GM12878 (cell line): ENCODE measurements around the gene DNMBP. TPM values are rescaled to one million over a fixed set of nuclear protein-coding genes. Genes with fewer than 3 reads are reported as not detected.

Source experiments
- ATAC-seq: fragments of 200-7000 bp; cut with Tn5 transposase; 3 replicates; pipeline ENCODE4 v1.9.1; 2020; ENCODE audit warnings: mild to moderate bottlenecking, moderate library complexity
- BruUV-seq: library from RNA; stranded (reverse); fragments of 400-500 nt; replicated peaks from 2 replicates; lab custom pipeline; 2021; lab: Mats Ljungman, UMichigan
- CTCF ChIA-PET: fragments of 300-600 bp; sonication (Branson Sonifier 250); formaldehyde crosslinking; extraction: SDS; loops from one replicate; lab custom pipeline; 2021; ENCODE audit warnings: inconsistent platforms; lab: Yijun Ruan, JAX
- POLR2A ChIA-PET: fragments of 350-600 bp; formaldehyde crosslinking; extraction: SDS; loops from one replicate; lab custom pipeline; 2021; ENCODE audit warnings: inconsistent platforms; lab: Charles Lee
- RAD21 ChIA-PET: fragments of 300-600 bp; sonication (Branson Sonifier 250); formaldehyde crosslinking; loops from one replicate; lab custom pipeline; 2023; ENCODE audit warnings: antibody characterized with exemption; ENCODE audit not compliant: unreplicated experiment; lab: Charles Lee
- SMC1A ChIA-PET: fragments of 300-600 bp; sonication (Branson Sonifier 250); formaldehyde crosslinking; loops from one replicate; lab custom pipeline; 2023; ENCODE audit not compliant: unreplicated experiment, uncharacterized antibody; lab: Charles Lee
- DNase-seq: peaks from one replicate; pipeline ENCODE4 v3.0.0-alpha.2; 2011; ENCODE audit warnings: low read depth, low spot score
- FAIRE-seq: peaks from 3 replicates; lab custom pipeline; 2011; peaks lifted over from hg19 to GRCh38; lab: Jason Lieb, UNC
- H2AFZ ChIP-seq: 2 replicates; pipeline ENCODE4 v1.6.0; 2011; ENCODE audit warnings: low read depth, low read length, control low read depth; ENCODE audit not compliant: control insufficient read depth
- H3K27ac ChIP-seq: 2 replicates; pipeline ENCODE4 v1.5.1; 2011; ENCODE audit warnings: control low read depth; ENCODE audit not compliant: control insufficient read depth, insufficient read depth
- H3K27me3 ChIP-seq, 2 experiments: replicated peaks in 1 of 2; 2 replicates each; pipeline versions ENCODE4 v1.6.0 to v1.6.1; 2011; ENCODE audit warnings: low read length in 1 of 2; ENCODE audit not compliant: control insufficient read depth in 2 of 2, insufficient read depth in 2 of 2
- H3K36me3 ChIP-seq, 2 experiments: 2 replicates each; pipeline ENCODE4 v1.5.1; 2011; ENCODE audit warnings: low read length in 1 of 2; ENCODE audit not compliant: control insufficient read depth in 2 of 2, insufficient read depth in 2 of 2
- H3K4me1 ChIP-seq: 2 replicates; pipeline ENCODE4 v1.6.1; 2011; ENCODE audit warnings: mild to moderate bottlenecking, low read length, moderate library complexity, mixed read lengths; ENCODE audit not compliant: control insufficient read depth, insufficient read depth
- H3K4me2 ChIP-seq: 2 replicates; pipeline ENCODE4 v1.6.0; 2011; ENCODE audit warnings: control low read depth; ENCODE audit not compliant: control insufficient read depth, insufficient read depth
- H3K4me3 ChIP-seq: fragments of 200-600 bp; sonication (generic); 2 replicates; pipeline ENCODE4 v1.5.1; 2016
- H3K79me2 ChIP-seq: 2 replicates; pipeline ENCODE4 v1.6.0; 2011; ENCODE audit warnings: low read length; ENCODE audit not compliant: control insufficient read depth, insufficient read depth
- H3K9ac ChIP-seq: 2 replicates; pipeline ENCODE4 v1.8.0; 2011; ENCODE audit warnings: low read length, control low read depth, mixed read lengths; ENCODE audit not compliant: control insufficient read depth, insufficient read depth
- H3K9me3 ChIP-seq: replicated peaks from 3 replicates; pipeline ENCODE4 v1.5.1; 2011; ENCODE audit warnings: mild to moderate bottlenecking, low read length; ENCODE audit not compliant: control insufficient read depth, insufficient read depth
- H4K20me1 ChIP-seq: 2 replicates; pipeline ENCODE4 v1.6.0; 2011; ENCODE audit not compliant: control insufficient read depth, insufficient read depth
- BMI1 ChIP-seq: fragments of 450-650 bp; IDR thresholded peaks from 2 replicates; pipeline ENCODE4 v1.6.1; 2016; ENCODE audit warnings: mild to moderate bottlenecking, moderate library complexity, borderline replicate concordance
- EGR1 ChIP-seq, 2 experiments: IDR thresholded peaks; 1 replicate in 1 of 2; 2 replicates in 1 of 2; pipeline ENCODE4 v1.6.1; 2011 to 2012; ENCODE audit warnings: low read depth in 2 of 2, low read length in 2 of 2, borderline replicate concordance in 1 of 2, mild to moderate bottlenecking in 1 of 2, moderate library complexity in 1 of 2
- HDGF ChIP-seq: fragments of 450-650 bp; IDR thresholded peaks from 2 replicates; pipeline ENCODE4 v1.6.1; 2016; ENCODE audit warnings: antibody characterized with exemption
- IKZF1 ChIP-seq: fragments of 450-650 bp; conservative IDR thresholded peaks from 2 replicates; pipeline ENCODE4 v1.6.1; 2017; ENCODE audit warnings: antibody characterized with exemption, mild to moderate bottlenecking
- KAT2A ChIP-seq: conservative IDR thresholded peaks from 2 replicates; pipeline ENCODE4 v1.6.1; 2011; ENCODE audit warnings: low read depth, low read length; ENCODE audit not compliant: control insufficient read depth
- LARP7 ChIP-seq: fragments of 450-650 bp; IDR thresholded peaks from 2 replicates; pipeline ENCODE4 v1.6.1; 2017; ENCODE audit warnings: mild to moderate bottlenecking
- NBN ChIP-seq: fragments of 450-650 bp; IDR thresholded peaks from 2 replicates; pipeline ENCODE4 v1.6.1; 2016
- NFYB ChIP-seq: IDR thresholded peaks from 2 replicates; pipeline ENCODE4 v1.6.1; 2011; ENCODE audit warnings: low read depth, mild to moderate bottlenecking, low read length, improper control_type of control experiment, moderate library complexity; ENCODE audit not compliant: insufficient read depth
- RAD21 ChIP-seq: IDR thresholded peaks from 2 replicates; pipeline ENCODE4 v1.6.1; 2011; ENCODE audit warnings: mild to moderate bottlenecking, low read depth, low read length, moderate library complexity; ENCODE audit not compliant: insufficient read depth
- RELA ChIP-seq: fragments of 450-650 bp; IDR thresholded peaks from 2 replicates; pipeline ENCODE4 v1.8.0; 2014; ENCODE audit warnings: borderline replicate concordance; ENCODE audit not compliant: partially characterized antibody
- SMARCA5 ChIP-seq: fragments of 450-650 bp; IDR thresholded peaks from 2 replicates; pipeline ENCODE4 v1.6.1; 2017; ENCODE audit warnings: mild to moderate bottlenecking
- TAF1 ChIP-seq: IDR thresholded peaks from 2 replicates; pipeline ENCODE4 v1.6.1; 2011; ENCODE audit warnings: mild to moderate bottlenecking, low read depth, low read length, borderline replicate concordance
- ZNF274 ChIP-seq: IDR thresholded peaks from one replicate; pipeline ENCODE4 v1.8.0; 2011; ENCODE audit not compliant: insufficient read length, insufficient read depth
- WGBS: methylation state at CpG from one replicate; pipeline ENCODE4 v1.1.6; 2016; ENCODE audit warnings: low lambda C conversion rate; ENCODE audit not compliant: insufficient replicate concordance, insufficient coverage; ENCODE audit errors: missing lambda C conversion rate; 5-methylcytosine and 5-hydroxymethylcytosine counted together
- in situ Hi-C: fragments of 300-500 bp; cut with MboI; formaldehyde crosslinking; loops from 9 replicates; pipeline ENCODE4 v1.14.3; 2018; ENCODE audit warnings: mixed read lengths
- intact Hi-C: fragments of 100-400 bp; cut with micrococcal nuclease; formaldehyde crosslinking; loops from one replicate; pipeline ENCODE4 v1.14.2; 2022; ENCODE audit not compliant: unreplicated experiment
- polyA plus RNA-seq, 11 experiments: library from polyadenylated mRNA; depleted of rRNA in 4 of 11; unstranded in 6 of 11; stranded (reverse) in 5 of 11; fragments of >200 nt; fragmentation: Nextera tagmentation in 4 of 11; fragmentation: Illumina TruSeq in 1 of 11; extraction: Ambion mirVana in 4 of 11; extraction: Trizol in 1 of 11; gene quantifications; 1 replicate in 1 of 11; 2 replicates in 10 of 11; pipeline versions ENCODE4 v1.2.1 to v1.2.3, GENCODE V29; 2011 to 2016; ENCODE audit warnings: inconsistent platforms in 2 of 11, missing spikeins in 2 of 11, low read depth in 1 of 11
- total RNA-seq, 4 experiments: library from RNA; depleted of rRNA in 3 of 4; stranded (reverse); fragments of >200 nt in 3 of 4; fragmentation: Illumina TruSeq in 1 of 4; extraction: Trizol in 1 of 4; gene quantifications; 2 replicates each; pipeline versions ENCODE4 v1.2.1 to v1.2.3, GENCODE V29; 2013 to 2021
- TF ChIP-seq, protein P1 (sequence below): fragments of 450-650 bp; IDR thresholded peaks from 2 replicates; pipeline ENCODE4 v1.6.1; 2017; ENCODE audit warnings: mild to moderate bottlenecking, low read depth, inconsistent platforms; ENCODE audit not compliant: poor library complexity, severe bottlenecking
- TF ChIP-seq, protein P2 (sequence below): fragments of 450-650 bp; IDR thresholded peaks from 2 replicates; pipeline ENCODE4 v1.6.1; 2018; ENCODE audit warnings: borderline replicate concordance, mild to moderate bottlenecking; ENCODE audit not compliant: partially characterized antibody

DNMBP gene
- total and polyA plus RNA-seq, 10 of the 15 experiments (the other 5 are each of a cell fraction or from before 2014, with no cell fraction given) = 7.1 to 45.0 (median 22.0) TPM

DNA sequence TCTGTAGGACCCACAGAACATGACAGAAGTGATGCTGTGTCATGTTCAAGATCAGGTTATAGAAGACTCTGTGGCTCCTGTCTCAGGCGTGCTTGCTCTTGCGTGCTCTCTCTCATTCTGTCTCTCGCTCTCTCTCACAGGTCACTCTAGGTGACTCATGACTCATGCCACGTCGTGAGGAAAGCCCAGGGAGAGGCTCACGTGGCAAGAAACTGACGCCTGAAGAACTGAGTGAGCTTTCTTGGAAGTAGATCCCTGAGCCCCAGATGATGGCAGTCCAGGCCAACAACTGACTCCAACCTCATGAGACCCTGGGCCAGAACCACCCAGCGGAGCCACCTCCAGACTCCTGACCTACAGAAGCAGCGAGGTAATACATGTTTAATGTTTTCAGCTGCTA, 103.3 kb downstream of the DNMBP start (continued):
- TF ChIP-seq KAT2A = no peak

DNA sequence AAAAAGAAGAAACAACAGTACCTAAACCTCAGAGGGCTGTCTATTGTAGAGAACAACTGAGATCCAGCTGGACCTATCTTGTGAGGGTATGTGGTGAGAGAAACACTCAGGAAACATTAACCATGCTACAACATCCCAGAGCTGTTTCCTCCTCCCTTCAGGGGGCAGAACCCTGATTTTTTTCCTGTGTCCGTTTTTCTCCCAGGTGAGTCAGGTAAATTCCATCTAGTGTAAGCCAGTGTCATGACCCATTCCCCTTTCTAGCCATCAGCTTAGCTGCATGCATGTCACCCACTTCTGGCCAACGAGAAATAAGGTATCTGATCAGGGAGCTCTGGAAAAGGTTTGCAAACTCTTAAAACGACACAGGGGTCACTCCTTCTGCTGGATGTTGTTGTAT, 103.8 kb downstream of the DNMBP start:
- ATAC-seq = no peak
- no TSS peak for BruUV-seq
- Histone ChIP-seq H3K9ac (no peak overlapping the region), H3K36me3 (peaks cover 22 to 39% of the 10 kb centered on the region in 2 experiments), H3K27me3 (no peaks in the 10 kb centered on the region), H3K9me3 (no peaks in the 10 kb centered on the region), H3K4me3 (no peak overlapping the region), H3K4me1 (no peaks in the 10 kb centered on the region), H3K4me2 (no peak overlapping the region), H3K27ac (no peak overlapping the region), H2AFZ (no peak overlapping the region), H4K20me1 (peaks cover 3% of the 10 kb centered on the region; the same call in 1 of the 2 replicates), H3K79me2 (no peaks in the 10 kb centered on the region)
- no peak for DNase-seq
- WGBS = 98% methylated on average over 3 of the region's 3 CpGs
- POLR2A ChIA-PET = no interaction called here
- in situ Hi-C loops (no loop called here), intact Hi-C loops (no loop called here)
- no peak for TF ChIP-seq NFYB
- TF ChIP-seq HDGF = no peak
- no peak for TF ChIP-seq RELA
- no peak for TF ChIP-seq NBN
- no peak for TF ChIP-seq BMI1
- no peak for TF ChIP-seq EGR1 (IDR thresholded peaks at IDR 0.05; ENCODE audit: borderline replicate concordance in 1 of 2, low read depth in 2 of 2, low read length in 2 of 2)
- no peak for TF ChIP-seq RAD21
- TF ChIP-seq TAF1 = no peak
- TF ChIP-seq, protein P1, sequence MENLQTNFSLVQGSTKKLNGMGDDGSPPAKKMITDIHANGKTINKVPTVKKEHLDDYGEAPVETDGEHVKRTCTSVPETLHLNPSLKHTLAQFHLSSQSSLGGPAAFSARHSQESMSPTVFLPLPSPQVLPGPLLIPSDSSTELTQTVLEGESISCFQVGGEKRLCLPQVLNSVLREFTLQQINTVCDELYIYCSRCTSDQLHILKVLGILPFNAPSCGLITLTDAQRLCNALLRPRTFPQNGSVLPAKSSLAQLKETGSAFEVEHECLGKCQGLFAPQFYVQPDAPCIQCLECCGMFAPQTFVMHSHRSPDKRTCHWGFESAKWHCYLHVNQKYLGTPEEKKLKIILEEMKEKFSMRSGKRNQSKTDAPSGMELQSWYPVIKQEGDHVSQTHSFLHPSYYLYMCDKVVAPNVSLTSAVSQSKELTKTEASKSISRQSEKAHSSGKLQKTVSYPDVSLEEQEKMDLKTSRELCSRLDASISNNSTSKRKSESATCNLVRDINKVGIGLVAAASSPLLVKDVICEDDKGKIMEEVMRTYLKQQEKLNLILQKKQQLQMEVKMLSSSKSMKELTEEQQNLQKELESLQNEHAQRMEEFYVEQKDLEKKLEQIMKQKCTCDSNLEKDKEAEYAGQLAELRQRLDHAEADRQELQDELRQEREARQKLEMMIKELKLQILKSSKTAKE = no peak
- TF ChIP-seq, protein P2, sequence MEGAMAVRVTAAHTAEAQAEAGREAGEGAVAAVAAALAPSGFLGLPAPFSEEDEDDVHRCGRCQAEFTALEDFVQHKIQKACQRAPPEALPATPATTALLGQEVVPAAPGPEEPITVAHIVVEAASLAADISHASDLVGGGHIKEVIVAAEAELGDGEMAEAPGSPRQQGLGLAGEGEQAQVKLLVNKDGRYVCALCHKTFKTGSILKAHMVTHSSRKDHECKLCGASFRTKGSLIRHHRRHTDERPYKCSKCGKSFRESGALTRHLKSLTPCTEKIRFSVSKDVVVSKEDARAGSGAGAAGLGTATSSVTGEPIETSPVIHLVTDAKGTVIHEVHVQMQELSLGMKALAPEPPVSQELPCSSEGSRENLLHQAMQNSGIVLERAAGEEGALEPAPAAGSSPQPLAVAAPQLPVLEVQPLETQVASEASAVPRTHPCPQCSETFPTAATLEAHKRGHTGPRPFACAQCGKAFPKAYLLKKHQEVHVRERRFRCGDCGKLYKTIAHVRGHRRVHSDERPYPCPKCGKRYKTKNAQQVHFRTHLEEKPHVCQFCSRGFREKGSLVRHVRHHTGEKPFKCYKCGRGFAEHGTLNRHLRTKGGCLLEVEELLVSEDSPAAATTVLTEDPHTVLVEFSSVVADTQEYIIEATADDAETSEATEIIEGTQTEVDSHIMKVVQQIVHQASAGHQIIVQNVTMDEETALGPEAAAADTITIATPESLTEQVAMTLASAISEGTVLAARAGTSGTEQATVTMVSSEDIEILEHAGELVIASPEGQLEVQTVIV = no peak
- TF ChIP-seq ZNF274 = no peak
- no peak for TF ChIP-seq IKZF1
- no peak for TF ChIP-seq SMARCA5
- no peak for TF ChIP-seq LARP7
- CTCF ChIA-PET = interaction anchor here (0.6 to 1.6 kb wide), 2 partner anchors 22 to 140 kb away, joined by 3 to 6 read pairs; no protein-coding TSS in a partner anchor
- FAIRE-seq = no peak
- SMC1A ChIA-PET = no interaction called here
- RAD21 ChIA-PET = no interaction called here
